Measurements from ENCODE around the gene AKR1B1.

GRCh38 chr7:134483296-134483695 is 24.4 kb upstream of the AKR1B1 start:
- no peak for TF ChIP-seq ZNF658 (tag by site-specific recombination; IDR thresholded peaks at IDR 0.05)
- TF ChIP-seq ZNF155 (tag by site-specific recombination; IDR thresholded peaks at IDR 0.05): no peak
- no peak for TF ChIP-seq CTCF (tag by site-specific recombination; IDR thresholded peaks at IDR 0.05)
- TF ChIP-seq ZSCAN23 (tag by site-specific recombination; IDR thresholded peaks at IDR 0.05): no peak
- TF ChIP-seq GLIS2 (tag by site-specific recombination; IDR thresholded peaks at IDR 0.05): no peak
- TF ChIP-seq YY1 (tag by site-specific recombination; IDR thresholded peaks at IDR 0.05): no peak
- no peak for TF ChIP-seq KLF16 (tag by site-specific recombination; IDR thresholded peaks at IDR 0.05)
